ENCODE data around the gene CRISPLD2.
"Not testable (repeated sequence)": the region's sequence is repeated elsewhere in the genome, so short reads cannot be mapped to it uniquely, and the experiment has no call there.

Gene CRISPLD2

DNA sequence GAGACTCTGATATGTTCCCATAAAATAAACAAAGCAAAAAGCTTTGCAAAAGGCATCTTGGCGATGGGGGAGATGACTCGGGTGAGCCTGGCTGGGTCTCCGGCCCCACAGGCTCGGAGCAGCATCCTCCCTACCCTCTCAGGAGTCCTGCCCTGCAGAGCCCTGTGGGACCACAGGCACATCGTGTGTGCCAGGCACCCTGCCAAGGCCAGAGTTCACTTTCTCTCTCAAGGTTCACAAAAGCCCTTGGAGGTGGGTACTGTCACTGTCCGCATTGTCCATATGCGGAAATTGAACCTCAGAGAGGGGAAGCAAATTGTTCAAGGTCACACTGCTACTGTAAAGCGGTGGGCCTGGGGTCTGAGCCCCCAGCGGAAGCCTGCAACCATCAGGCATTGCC is 48.5 kb downstream of the CRISPLD2 start:
- no peak for DNase-seq (ENCODE audit: low read depth)
- no peak overlapping the region for H3K4me3 ChIP-seq (ENCODE audit: low read depth, low read length)
- TF ChIP-seq, protein P1, sequence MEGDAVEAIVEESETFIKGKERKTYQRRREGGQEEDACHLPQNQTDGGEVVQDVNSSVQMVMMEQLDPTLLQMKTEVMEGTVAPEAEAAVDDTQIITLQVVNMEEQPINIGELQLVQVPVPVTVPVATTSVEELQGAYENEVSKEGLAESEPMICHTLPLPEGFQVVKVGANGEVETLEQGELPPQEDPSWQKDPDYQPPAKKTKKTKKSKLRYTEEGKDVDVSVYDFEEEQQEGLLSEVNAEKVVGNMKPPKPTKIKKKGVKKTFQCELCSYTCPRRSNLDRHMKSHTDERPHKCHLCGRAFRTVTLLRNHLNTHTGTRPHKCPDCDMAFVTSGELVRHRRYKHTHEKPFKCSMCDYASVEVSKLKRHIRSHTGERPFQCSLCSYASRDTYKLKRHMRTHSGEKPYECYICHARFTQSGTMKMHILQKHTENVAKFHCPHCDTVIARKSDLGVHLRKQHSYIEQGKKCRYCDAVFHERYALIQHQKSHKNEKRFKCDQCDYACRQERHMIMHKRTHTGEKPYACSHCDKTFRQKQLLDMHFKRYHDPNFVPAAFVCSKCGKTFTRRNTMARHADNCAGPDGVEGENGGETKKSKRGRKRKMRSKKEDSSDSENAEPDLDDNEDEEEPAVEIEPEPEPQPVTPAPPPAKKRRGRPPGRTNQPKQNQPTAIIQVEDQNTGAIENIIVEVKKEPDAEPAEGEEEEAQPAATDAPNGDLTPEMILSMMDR (IDR thresholded peaks at IDR 0.05; ENCODE audit: low read depth, low read length, missing control alignments) = no peak

DNA sequence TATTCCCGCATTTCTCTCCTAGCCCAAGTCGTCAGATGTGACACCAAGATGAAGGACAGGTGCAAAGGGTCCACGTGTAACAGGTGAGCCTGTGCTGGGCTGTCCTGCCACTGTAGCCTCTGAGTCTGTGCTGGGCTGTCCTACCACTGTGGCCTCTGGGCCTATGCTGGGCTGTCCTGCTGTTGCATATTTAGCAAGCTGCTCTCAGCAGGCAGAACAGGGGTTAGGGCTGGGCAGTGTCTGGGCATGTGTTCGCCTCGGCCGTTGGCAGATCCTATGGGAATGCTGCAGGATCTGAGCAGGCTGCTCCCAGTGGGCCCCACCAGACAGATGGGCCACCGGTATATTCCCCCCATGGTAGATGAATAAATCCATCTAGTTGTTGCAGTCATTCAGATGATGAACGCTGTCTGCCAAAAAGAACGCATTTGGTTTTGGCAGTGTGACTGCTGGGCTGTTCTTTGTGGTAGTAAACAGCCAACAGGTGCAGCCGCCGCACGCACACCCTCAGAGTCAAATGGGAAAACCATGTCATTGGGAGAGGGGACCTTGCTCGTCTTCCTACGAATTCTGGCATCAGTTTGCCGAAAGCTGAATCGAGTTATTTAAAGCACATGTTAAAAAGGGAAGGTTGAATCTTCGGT is 49.2 kb downstream of the CRISPLD2 start:
- DNase-seq (ENCODE audit: low read depth) = no peak
- TF ChIP-seq, protein P1 (IDR thresholded peaks at IDR 0.05; ENCODE audit: low read depth, low read length, missing control alignments) = no peak
- H3K4me3 ChIP-seq (ENCODE audit: low read depth, low read length) = no peak overlapping the region

DNA sequence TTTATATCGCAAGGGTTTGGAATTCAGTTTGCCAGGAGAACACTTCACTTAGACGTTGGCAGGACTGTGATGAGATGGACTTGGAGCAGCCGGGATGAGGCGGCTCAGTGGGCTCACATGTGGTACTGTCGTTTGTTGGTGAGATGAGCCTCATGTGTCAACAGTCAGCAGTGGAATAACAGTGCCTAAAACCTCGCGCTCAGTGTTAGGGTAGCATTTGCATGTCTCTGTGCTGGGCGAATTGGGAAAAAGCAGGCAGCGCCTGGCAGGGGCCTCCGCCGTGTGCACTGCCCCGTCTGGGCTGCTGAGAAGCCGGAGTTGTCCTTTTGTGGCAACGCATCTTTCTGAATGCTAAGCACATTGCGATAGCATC is 49.7 kb downstream of the CRISPLD2 start:
- DNase-seq (ENCODE audit: low read depth) = no peak
- H3K4me3 ChIP-seq (ENCODE audit: low read depth, low read length) = no peak overlapping the region
- TF ChIP-seq, protein P1 (IDR thresholded peaks at IDR 0.05; ENCODE audit: low read depth, low read length, missing control alignments) = no peak

DNA sequence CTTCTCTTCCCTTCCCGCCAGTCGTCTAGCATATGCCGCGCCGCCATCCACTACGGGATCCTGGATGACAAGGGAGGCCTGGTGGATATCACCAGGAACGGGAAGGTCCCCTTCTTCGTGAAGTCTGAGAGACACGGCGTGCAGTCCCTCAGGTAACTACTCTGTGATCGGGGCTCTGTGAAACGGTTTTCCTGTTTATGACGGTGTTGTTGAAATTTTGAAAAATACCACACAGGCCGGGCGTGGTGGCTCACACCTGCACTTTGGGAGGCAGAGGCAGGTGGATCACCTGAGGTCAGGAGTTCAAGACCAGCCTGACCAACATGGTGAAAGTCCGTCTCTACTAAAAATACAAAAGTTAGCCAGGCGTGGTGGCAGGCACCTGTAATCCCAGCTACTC is 53.2 kb downstream of the CRISPLD2 start:
- not testable (repeated sequence) for DNase-seq (ENCODE audit: low read depth)

DNA sequence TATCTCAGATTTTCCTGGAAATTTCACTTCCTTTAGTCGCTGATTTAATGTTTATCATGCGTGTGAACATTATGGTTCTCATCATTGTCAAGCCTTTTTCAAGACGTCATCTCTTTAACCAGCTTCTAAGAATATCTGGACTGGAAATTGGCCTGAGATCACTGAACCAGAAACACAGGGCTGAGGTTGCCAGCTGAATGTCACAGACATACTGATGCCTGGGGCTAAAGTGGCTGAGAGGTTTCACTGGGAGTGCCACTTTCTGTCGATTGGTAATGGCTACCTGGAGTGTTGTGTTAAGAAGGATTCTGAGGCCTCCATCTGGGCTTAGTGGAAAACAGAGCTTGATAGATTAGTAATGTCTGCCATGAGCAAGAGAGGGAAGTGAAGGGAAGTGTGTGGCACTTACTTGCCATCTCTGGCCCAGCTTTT is 54.2 kb downstream of the CRISPLD2 start:
- DNase-seq (ENCODE audit: low read depth) = no peak
- TF ChIP-seq, protein P1 (IDR thresholded peaks at IDR 0.05; ENCODE audit: low read depth, low read length, missing control alignments) = no peak
- H3K4me3 ChIP-seq (ENCODE audit: low read depth, low read length) = no peak overlapping the region

More for the DNA sequence above, 53.2 kb downstream of the CRISPLD2 start:
- H3K4me3 ChIP-seq (ENCODE audit: low read depth, low read length) = not testable (repeated sequence)

DNA sequence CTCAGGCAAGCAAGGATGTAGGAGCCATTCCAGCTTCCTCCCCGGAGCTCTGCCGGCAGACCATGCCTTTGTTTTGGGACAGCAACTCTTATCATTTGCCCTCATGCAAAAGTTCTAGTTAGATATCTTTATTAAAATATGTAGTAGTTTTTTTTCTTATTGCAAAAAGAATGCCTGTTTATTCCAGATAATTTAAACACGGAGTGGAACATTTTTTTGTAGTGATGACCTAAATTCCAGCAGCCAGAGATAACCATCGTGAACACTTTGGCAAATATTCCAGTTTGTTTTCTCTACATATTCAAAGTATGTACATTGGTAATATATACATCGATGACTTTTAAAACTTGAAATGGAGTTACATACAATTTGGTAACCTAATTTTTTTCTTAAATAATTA is 54.8 kb downstream of the CRISPLD2 start:
- no peak for DNase-seq (ENCODE audit: low read depth)
- TF ChIP-seq, protein P1 (IDR thresholded peaks at IDR 0.05; ENCODE audit: low read depth, low read length, missing control alignments) = no peak

DNA sequence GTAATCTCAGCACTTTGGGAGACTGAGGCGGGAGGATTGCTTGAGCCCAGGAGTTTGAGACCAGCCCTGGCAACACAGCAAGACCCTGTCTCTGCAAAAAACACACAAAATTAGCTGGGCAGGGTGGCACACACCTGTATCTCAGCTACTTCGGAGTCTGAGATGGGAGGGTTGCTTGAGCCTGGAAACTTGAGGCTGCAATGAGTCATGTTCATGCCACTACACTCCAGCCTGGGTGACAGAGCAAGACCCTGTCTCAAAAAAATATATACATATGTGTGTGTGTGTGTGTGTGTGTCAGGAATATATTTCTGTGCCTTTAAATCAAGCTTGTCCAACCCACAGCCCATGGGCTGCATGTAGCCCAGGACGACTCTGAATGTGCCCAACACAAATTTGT is 55.2 kb downstream of the CRISPLD2 start:
- TF ChIP-seq, protein P1 (IDR thresholded peaks at IDR 0.05; ENCODE audit: low read depth, low read length, missing control alignments) = no peak
- H3K4me3 ChIP-seq (ENCODE audit: low read depth, low read length) = no peak overlapping the region
- DNase-seq (ENCODE audit: low read depth) = no peak

More for the DNA sequence above, 54.8 kb downstream of the CRISPLD2 start:
- no peak overlapping the region for H3K4me3 ChIP-seq (ENCODE audit: low read depth, low read length)
